PC-9 (cell line): Measurements from ENCODE around the gene MARCHF3. TPM values are rescaled to one million over a fixed set of nuclear protein-coding genes. Genes with fewer than 3 reads are reported as not detected.
"Not testable (repeated sequence)": the region's sequence is repeated elsewhere in the genome, so short reads cannot be mapped to it uniquely, and the experiment has no call there.

Experiments
- BruUV-seq: library from RNA; stranded (reverse); fragments of 400-500 nt; replicated peaks from 2 replicates; lab custom pipeline; 2021; lab: Mats Ljungman, UMichigan
- CTCF ChIA-PET: fragments of 300-600 bp; sonication (Branson Sonifier 250); formaldehyde crosslinking; loops from one replicate; lab custom pipeline; 2022; ENCODE audit warnings: antibody characterized with exemption; lab: Charles Lee
- POLR2A ChIA-PET: fragments of 300-600 bp; sonication (Branson Sonifier 250); formaldehyde crosslinking; loops from one replicate; lab custom pipeline; 2022; ENCODE audit warnings: antibody characterized with exemption; ENCODE audit not compliant: unreplicated experiment; lab: Charles Lee
- DNase-seq, 2 experiments: peaks; one replicate each; pipeline versions ENCODE4 v3.0.0 to v3.0.0-alpha.2; 2015 to 2022; ENCODE audit warnings: mixed read lengths in 1 of 2
- H2AFZ ChIP-seq: fragments of 200-600 bp; sonication (generic); 2 replicates; pipeline ENCODE4 v1.8.1; 2017; ENCODE audit warnings: antibody characterized with exemption
- H3F3A ChIP-seq: fragments of 200-600 bp; sonication (generic); 2 replicates; pipeline ENCODE4 v1.8.1; 2017; ENCODE audit warnings: antibody characterized with exemption, mild to moderate bottlenecking, low read depth; ENCODE audit not compliant: insufficient read depth
- H3K27ac ChIP-seq: fragments of 200-600 bp; sonication (generic); 2 replicates; pipeline ENCODE4 v1.6.1; 2016; ENCODE audit warnings: mixed run types
- H3K27me3 ChIP-seq: fragments of 200-600 bp; sonication (generic); 2 replicates; pipeline ENCODE4 v1.6.1; 2016; ENCODE audit warnings: low read depth, mixed run types; ENCODE audit not compliant: insufficient read depth
- H3K36me3 ChIP-seq: fragments of 200-600 bp; sonication (generic); 2 replicates; pipeline ENCODE4 v1.6.1; 2016; ENCODE audit warnings: low read depth, mixed run types
- H3K4me1 ChIP-seq: fragments of 200-600 bp; sonication (generic); replicated peaks from 2 replicates; pipeline ENCODE4 v1.6.1; 2016; ENCODE audit warnings: mixed run types; ENCODE audit not compliant: insufficient read depth
- H3K4me2 ChIP-seq: fragments of 200-600 bp; sonication (generic); 2 replicates; pipeline ENCODE4 v1.6.1; 2017; ENCODE audit warnings: mixed run types
- H3K4me3 ChIP-seq: fragments of 200-600 bp; sonication (generic); 2 replicates; pipeline ENCODE4 v1.6.1; 2016; ENCODE audit warnings: mixed run types
- H3K79me2 ChIP-seq: fragments of 200-600 bp; sonication (generic); 2 replicates; pipeline ENCODE4 v1.6.1; 2017; ENCODE audit warnings: low read depth, mixed run types
- H3K9me2 ChIP-seq: fragments of 200-600 bp; sonication (generic); 2 replicates; pipeline ENCODE4 v1.8.1; 2017; ENCODE audit warnings: mild to moderate bottlenecking; ENCODE audit not compliant: insufficient read depth
- H3K9me3 ChIP-seq: fragments of 200-600 bp; sonication (generic); 2 replicates; pipeline ENCODE4 v1.8.1; 2016; ENCODE audit warnings: low read depth; ENCODE audit not compliant: insufficient read depth
- H4K20me1 ChIP-seq: fragments of 200-600 bp; sonication (generic); 2 replicates; pipeline ENCODE4 v1.8.1; 2017; ENCODE audit not compliant: insufficient read depth
- EZH2 ChIP-seq: fragments of 200-600 bp; sonication (generic); IDR thresholded peaks from 2 replicates; pipeline ENCODE4 v1.8.0; 2017; ENCODE audit warnings: antibody characterized with exemption, low read depth
- intact Hi-C: fragments of 100-400 bp; cut with micrococcal nuclease; formaldehyde crosslinking; loops from one replicate; pipeline ENCODE4 v1.10.0; 2022; ENCODE audit not compliant: unreplicated experiment
- total RNA-seq: library from RNA; stranded (reverse); gene quantifications from 2 replicates; pipeline ENCODE4 v1.2.3, GENCODE V29; 2021
- TF ChIP-seq, protein P1 (sequence below): fragments of 200-600 bp; sonication (generic); conservative IDR thresholded peaks from 2 replicates; pipeline ENCODE4 v1.6.1; 2017; ENCODE audit warnings: mixed run types, antibody characterized with exemption, mild to moderate bottlenecking, moderate library complexity

The MARCHF3 gene
- total RNA-seq, 1 experiment from 2014 or later: 0.35 TPM

GRCh38 chr5:126896170-126896702 lies 134.1 kb downstream of the MARCHF3 start:
- TF ChIP-seq, protein P1, sequence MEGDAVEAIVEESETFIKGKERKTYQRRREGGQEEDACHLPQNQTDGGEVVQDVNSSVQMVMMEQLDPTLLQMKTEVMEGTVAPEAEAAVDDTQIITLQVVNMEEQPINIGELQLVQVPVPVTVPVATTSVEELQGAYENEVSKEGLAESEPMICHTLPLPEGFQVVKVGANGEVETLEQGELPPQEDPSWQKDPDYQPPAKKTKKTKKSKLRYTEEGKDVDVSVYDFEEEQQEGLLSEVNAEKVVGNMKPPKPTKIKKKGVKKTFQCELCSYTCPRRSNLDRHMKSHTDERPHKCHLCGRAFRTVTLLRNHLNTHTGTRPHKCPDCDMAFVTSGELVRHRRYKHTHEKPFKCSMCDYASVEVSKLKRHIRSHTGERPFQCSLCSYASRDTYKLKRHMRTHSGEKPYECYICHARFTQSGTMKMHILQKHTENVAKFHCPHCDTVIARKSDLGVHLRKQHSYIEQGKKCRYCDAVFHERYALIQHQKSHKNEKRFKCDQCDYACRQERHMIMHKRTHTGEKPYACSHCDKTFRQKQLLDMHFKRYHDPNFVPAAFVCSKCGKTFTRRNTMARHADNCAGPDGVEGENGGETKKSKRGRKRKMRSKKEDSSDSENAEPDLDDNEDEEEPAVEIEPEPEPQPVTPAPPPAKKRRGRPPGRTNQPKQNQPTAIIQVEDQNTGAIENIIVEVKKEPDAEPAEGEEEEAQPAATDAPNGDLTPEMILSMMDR: no peak
- TF ChIP-seq EZH2: no peak
- H2AFZ ChIP-seq: no peak overlapping the region
- H3K27me3 ChIP-seq: no peaks in the 10 kb centered on the region
- no TSS peak for BruUV-seq
- no peak overlapping the region for H3K4me3 ChIP-seq
- H3K9me2 ChIP-seq: no peaks in the 10 kb centered on the region
- no peaks in the 10 kb centered on the region for H3K4me1 ChIP-seq
- POLR2A ChIA-PET: no interaction called here
- H3K36me3 ChIP-seq: no peaks in the 10 kb centered on the region
- no peak overlapping the region for H3K27ac ChIP-seq
- no peaks in the 10 kb centered on the region for H4K20me1 ChIP-seq
- no peak for DNase-seq
- no peaks in the 10 kb centered on the region for H3K9me3 ChIP-seq
- no peaks in the 10 kb centered on the region for H3F3A ChIP-seq
- no peaks in the 10 kb centered on the region for H3K79me2 ChIP-seq
- H3K4me2 ChIP-seq: no peak overlapping the region
- intact Hi-C loops: no loop called here
- CTCF ChIA-PET: no interaction called here

DNA sequence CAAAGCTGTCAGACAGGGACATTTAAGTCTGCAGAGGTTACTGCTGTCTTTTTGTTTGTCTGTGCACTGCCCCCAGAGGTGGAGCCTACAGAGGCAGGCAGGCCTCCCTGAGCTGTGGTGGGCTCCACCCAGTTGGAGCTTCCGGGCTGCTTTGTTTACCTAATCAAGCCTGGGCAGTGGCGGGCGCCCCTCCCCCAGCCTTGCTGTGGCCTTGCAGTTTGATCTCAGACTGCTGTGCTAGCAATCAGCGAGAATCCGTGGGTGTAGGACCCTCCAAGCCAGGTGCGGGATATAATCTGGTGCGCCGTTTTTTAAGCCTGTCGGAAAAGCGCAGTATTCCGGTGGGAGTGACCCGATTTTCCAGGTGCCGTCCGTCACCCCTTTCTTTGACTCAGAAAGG lies 134.6 kb downstream of the MARCHF3 start:
- H4K20me1 ChIP-seq, CTCF ChIA-PET, POLR2A ChIA-PET: not testable (repeated sequence)

DNA sequence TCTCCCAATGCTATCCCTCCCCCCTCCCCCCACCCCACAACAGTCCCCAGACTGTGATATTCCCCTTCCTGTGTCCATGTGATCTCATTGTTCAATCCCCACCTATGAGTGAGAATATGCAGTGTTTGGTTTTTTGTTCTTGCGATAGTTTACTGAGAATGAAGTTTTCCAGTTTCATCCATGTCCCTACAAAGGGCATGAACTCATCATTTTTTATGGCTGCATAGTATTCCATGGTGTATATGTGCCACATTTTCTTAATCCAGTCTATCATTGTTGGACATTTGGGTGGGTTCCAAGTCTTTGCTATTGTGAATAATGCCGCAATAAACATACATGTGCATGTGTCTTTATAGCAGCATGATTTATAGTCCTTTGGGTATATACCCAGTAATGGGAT lies 139.9 kb downstream of the MARCHF3 start:
- H3K9me3 ChIP-seq, H3K4me1 ChIP-seq, H3K27me3 ChIP-seq, H3F3A ChIP-seq, intact Hi-C loops, H3K79me2 ChIP-seq, H3K36me3 ChIP-seq, H4K20me1 ChIP-seq, H3K27ac ChIP-seq, DNase-seq, CTCF ChIA-PET, H3K4me3 ChIP-seq, POLR2A ChIA-PET, BruUV-seq, H3K4me2 ChIP-seq, H3K9me2 ChIP-seq, H2AFZ ChIP-seq: not testable (repeated sequence)

More for the DNA sequence above, 134.6 kb downstream of the MARCHF3 start:
- BruUV-seq, H3F3A ChIP-seq, H3K4me2 ChIP-seq, intact Hi-C loops, H3K4me3 ChIP-seq, H3K36me3 ChIP-seq, H3K4me1 ChIP-seq, H2AFZ ChIP-seq, H3K79me2 ChIP-seq, H3K27ac ChIP-seq, DNase-seq, H3K9me2 ChIP-seq, H3K27me3 ChIP-seq, H3K9me3 ChIP-seq: not testable (repeated sequence)

DNA sequence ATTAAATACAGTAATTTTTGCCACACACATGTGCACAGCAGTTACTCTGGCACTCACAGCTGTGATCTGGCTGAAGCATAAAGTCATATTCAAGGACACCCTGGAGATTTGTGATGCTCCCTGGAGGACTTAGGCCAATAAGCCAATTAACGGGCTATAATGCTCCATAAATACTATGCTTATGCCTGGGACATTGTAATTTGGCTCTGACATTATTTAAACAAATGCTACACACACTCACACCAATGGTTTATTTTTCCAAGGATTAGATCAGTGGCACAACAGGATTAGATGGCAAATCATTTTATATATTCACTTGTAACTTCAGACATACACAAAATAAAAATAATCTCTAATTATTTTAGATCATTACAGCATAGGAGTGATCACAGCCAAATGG lies 142.2 kb downstream of the MARCHF3 start:
- TF ChIP-seq, protein P1: no peak
- TF ChIP-seq EZH2: no peak
- H3K9me2 ChIP-seq: no peaks in the 10 kb centered on the region
- no peak for DNase-seq

More for the DNA sequence above, 142.2 kb downstream of the MARCHF3 start:
- BruUV-seq: no TSS peak
- peaks cover 5% of the 10 kb centered on the region for H3K4me1 ChIP-seq
- no peak overlapping the region for H2AFZ ChIP-seq
- H3K36me3 ChIP-seq: no peaks in the 10 kb centered on the region
- no peak overlapping the region for H3K4me2 ChIP-seq
- peaks cover 4% of the 10 kb centered on the region; the same call in 1 of the 2 replicates for H3F3A ChIP-seq
- no peaks in the 10 kb centered on the region for H3K79me2 ChIP-seq
- CTCF ChIA-PET: no interaction called here
- no peaks in the 10 kb centered on the region for H3K27me3 ChIP-seq
- no peaks in the 10 kb centered on the region for H4K20me1 ChIP-seq
- no peak overlapping the region for H3K27ac ChIP-seq
- POLR2A ChIA-PET: no interaction called here
- no peaks in the 10 kb centered on the region for H3K9me3 ChIP-seq
- intact Hi-C loops: no loop called here
- no peak overlapping the region for H3K4me3 ChIP-seq
